T-helper 17 cell (primary cell): ENCODE results near the gene KLF16. TPM values are rescaled to one million over a fixed set of nuclear protein-coding genes. Genes with fewer than 3 reads are reported as not detected.

Source experiments
- ATAC-seq: fragments of 150-1000 bp; cut with Tn5 transposase; 2 replicates; pipeline ENCODE4 v1.10.0; 2021; ENCODE audit warnings: mild to moderate bottlenecking, moderate library complexity
- DNase-seq, 3 donors: peaks; one replicate each; pipeline versions ENCODE4 v3.0.0 to v3.0.0-alpha.2; 2020 to 2021
- H3K9me3 ChIP-seq: one replicate; pipeline ENCODE4 v1.7.0; 2013; ENCODE audit warnings: low read length, mild to moderate bottlenecking; ENCODE audit not compliant: control insufficient read depth, poor library complexity, severe bottlenecking
- H3K27ac Mint-ChIP-seq: one replicate; pipeline ENCODE4 v1.8.0; 2022; ENCODE audit warnings: mild to moderate bottlenecking, moderate library complexity, mixed read lengths
- H3K27me3 Mint-ChIP-seq: one replicate; pipeline ENCODE4 v1.8.0; 2022; ENCODE audit warnings: mixed read lengths
- H3K36me3 Mint-ChIP-seq: one replicate; pipeline ENCODE4 v1.8.0; 2022; ENCODE audit warnings: low read depth, mixed read lengths
- H3K4me1 Mint-ChIP-seq: one replicate; pipeline ENCODE4 v1.8.0; 2022; ENCODE audit warnings: mild to moderate bottlenecking, mixed read lengths
- H3K4me3 Mint-ChIP-seq: one replicate; pipeline ENCODE4 v1.8.0; 2022; ENCODE audit warnings: mild to moderate bottlenecking, moderate library complexity, mixed read lengths
- total RNA-seq, 4 donors: library from RNA in 2 of 4; stranded (reverse) in 2 of 4; gene quantifications; one replicate each; pipeline ENCODE4 v1.2.3 and lab custom pipeline; 2022 to 2026

Gene KLF16
- total RNA-seq (10 to 100 TPM; 37.9 to 46.5 TPM), total RNA-seq (lab: John Stamatoyannopoulos, UW) (14.4 to 38.4 reads per million in 2 donors)

DNA sequence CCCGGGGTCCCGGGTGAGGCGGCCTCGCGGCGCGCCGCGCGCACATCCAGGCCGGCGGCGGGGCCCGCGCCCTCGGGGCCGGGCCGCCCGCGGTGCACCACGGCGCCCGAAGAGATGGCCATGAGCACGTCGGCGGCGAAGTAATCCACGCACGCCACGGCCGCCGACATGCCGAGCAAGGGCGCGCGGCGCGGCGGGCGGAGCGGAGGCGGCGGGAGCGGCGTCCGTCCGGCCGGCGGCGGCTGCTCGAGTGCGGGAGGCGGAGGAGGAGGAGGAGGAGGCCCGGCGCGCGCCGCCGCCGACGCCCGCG lies at the start of gene KLF16:
TSS of gene KLF16 (minus strand) at position 252 of the 310 bp plus-strand sequence. CDS start at position 170, 82 bp downstream.
- Mint-ChIP-seq H3K4me1 (peaks cover 25% of the 10 kb centered on the region), H3K4me3 (peak within 1 kb of the TSS; percentile 98), H3K36me3 (no peaks in the 10 kb centered on the region), H3K27ac (peak within 1 kb of the TSS; percentile 96), H3K27me3 (no peaks in the 10 kb centered on the region)
- DNase-seq (no peak), ATAC-seq (no peak)
- no peaks in the 10 kb centered on the region for H3K9me3 ChIP-seq

DNA sequence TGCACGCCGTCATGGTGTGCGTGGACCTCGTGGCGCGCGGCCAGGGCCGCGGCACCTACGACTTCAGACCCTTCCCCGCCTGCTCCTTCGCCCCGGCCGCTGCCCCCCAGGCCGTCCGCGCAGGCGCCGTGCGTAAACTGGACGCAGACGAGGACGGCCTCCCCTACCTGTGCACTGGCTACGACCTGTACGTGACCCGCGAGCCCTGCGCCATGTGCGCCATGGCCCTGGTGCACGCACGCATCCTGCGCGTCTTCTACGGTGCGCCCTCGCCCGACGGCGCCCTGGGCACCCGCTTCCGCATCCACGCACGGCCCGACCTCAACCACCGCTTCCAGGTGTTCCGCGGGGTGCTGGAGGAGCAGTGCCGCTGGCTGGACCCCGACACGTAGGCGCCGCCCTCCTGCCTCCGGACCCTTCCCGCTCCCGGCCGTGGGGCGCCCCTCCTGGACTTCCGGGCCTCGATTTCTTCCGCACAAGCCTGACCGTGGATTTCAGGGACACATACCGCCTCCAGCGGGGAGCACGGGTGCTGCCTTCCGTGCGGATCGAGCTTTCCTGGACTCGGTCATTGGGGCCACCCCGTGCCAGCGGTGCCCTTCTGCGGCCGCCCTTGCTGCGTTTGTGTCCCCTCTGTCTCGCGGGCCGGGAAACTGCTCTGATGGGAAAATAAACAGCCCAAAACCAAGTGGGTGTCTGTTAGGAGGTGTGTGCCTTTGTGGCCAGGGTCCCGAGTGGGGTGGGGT lies 49.6 kb upstream of the KLF16 start:
- peaks cover 3% of the 10 kb centered on the region for H3K4me1 Mint-ChIP-seq
- no peaks in the 10 kb centered on the region for H3K9me3 ChIP-seq
- no peaks in the 10 kb centered on the region for H3K27me3 Mint-ChIP-seq
- ATAC-seq (no peak), DNase-seq (no peak)
- no peak overlapping the region for H3K4me3 Mint-ChIP-seq
- H3K36me3 Mint-ChIP-seq, result no peaks in the 10 kb centered on the region
- H3K27ac Mint-ChIP-seq, result no peak overlapping the region

DNA sequence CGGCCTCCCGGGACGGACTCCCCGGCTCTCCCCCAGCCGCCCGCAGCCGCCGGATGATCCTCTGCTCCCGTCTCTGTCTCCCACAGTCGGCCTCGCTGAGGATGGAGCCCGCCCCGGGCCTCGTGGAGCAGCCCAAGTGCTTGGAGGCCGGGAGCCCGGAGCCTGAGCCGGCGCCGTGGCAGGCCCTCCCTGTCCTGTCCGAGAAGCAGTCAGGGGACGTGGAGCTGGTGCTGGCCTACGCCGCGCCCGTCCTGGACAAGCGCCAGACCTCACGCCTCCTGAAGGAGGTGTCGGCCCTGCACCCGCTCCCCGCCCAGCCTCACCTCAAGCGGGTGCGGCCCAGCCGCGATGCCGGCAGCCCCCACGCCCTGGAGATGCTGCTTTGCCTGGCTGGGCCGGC lies 48.6 kb upstream of the KLF16 start:
- ATAC-seq (no peak), DNase-seq (no peak)
- H3K4me1 Mint-ChIP-seq, result peaks cover 3% of the 10 kb centered on the region
- no peak overlapping the region for H3K4me3 Mint-ChIP-seq
- no peak overlapping the region for H3K27ac Mint-ChIP-seq
- no peaks in the 10 kb centered on the region for H3K27me3 Mint-ChIP-seq
- no peaks in the 10 kb centered on the region for H3K36me3 Mint-ChIP-seq
- no peaks in the 10 kb centered on the region for H3K9me3 ChIP-seq

DNA sequence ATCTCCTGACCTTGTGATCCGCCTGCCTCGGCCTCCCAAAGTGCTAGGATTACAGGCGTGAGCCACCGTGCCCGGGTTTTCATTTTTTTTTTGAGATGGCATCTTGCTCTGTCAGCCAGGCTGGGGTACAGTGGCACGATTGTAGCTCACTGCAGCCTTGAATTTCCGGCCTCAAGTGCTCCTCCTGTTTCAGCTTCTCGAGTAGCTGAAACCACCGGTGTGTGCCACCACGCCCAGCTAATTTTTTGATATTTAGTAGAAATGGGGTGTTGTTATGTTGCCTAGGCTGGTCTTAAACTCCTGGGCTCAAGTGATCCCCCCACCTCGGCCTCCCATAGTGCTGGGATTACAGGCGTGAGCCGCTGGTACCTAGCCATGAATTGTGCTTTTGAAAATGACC lies 47.7 kb upstream of the KLF16 start:
- no peaks in the 10 kb centered on the region for H3K9me3 ChIP-seq
- Mint-ChIP-seq H3K4me1 (peaks cover 3% of the 10 kb centered on the region), H3K27me3 (no peaks in the 10 kb centered on the region), H3K27ac (no peak overlapping the region), H3K4me3 (no peak overlapping the region), H3K36me3 (no peaks in the 10 kb centered on the region)
- DNase-seq (no peak), ATAC-seq (no peak)

DNA sequence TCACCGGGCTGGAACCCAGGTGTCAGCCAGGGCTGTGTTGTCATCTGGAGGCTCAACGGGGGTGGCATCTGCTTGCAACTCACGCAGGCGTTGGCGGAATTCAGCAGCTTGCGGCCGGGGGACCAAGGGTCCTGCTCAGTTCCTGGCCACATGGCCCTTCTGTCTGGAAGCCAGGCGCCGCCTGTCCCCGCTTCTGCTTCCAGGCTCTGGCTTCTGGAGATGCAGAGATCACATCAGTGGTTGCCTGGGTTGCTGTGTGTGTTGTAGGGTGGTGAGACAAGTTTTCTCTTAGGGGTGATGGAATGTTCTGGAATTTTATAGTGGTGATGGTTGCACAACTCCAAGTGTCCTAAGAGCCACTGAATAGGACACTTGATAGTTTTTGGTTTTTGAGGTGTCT lies 46.8 kb upstream of the KLF16 start:
- DNase-seq, result no peak
- Mint-ChIP-seq H3K4me1 (peaks cover 8% of the 10 kb centered on the region), H3K27me3 (no peaks in the 10 kb centered on the region), H3K4me3 (no peak overlapping the region), H3K36me3 (no peaks in the 10 kb centered on the region), H3K27ac (peak overlapping the region; percentile 14)
- ATAC-seq, result no peak
- H3K9me3 ChIP-seq, result no peaks in the 10 kb centered on the region

DNA sequence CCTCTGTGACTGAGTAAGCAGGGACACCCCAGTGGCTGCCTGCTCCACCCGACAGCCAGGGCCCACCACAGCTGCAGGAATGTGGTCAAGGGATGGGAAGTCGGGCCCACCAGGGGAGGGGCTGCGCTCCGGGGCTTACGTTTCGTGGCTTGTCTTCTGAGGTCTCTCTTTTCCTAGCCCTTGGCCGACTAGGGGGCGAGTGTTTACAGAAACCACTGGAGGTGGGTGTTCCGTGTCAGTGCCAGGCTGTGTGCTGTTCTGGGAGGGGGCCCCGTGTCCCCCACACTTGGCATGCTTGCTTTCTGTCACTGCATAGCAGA lies 46.3 kb upstream of the KLF16 start:
- DNase-seq (no peak), ATAC-seq (no peak)
- Mint-ChIP-seq H3K27ac (peak overlapping the region; percentile 14), H3K36me3 (no peaks in the 10 kb centered on the region), H3K4me1 (peaks cover 8% of the 10 kb centered on the region), H3K4me3 (no peak overlapping the region), H3K27me3 (no peaks in the 10 kb centered on the region)
- no peaks in the 10 kb centered on the region for H3K9me3 ChIP-seq

DNA sequence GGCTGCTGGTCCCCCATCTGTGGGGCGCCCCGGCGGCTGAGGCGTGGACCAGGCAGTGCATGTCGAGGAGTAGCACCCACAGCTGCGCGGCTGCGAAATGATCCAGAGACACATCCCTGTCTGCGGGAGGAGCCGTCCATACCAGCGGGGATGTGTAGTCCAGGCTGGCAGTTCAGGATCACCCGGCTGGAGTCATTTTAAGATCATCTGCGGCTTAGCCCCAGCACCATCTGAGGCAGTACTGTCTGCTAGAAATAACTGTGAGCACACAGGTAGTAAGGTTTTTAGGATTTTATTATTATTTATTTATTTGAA lies 44.9 kb upstream of the KLF16 start:
- no peak for ATAC-seq
- DNase-seq, result no peak
- Mint-ChIP-seq H3K27ac (no peak overlapping the region), H3K27me3 (no peaks in the 10 kb centered on the region), H3K4me1 (peaks cover 12% of the 10 kb centered on the region), H3K36me3 (no peaks in the 10 kb centered on the region), H3K4me3 (no peak overlapping the region)
- H3K9me3 ChIP-seq, result no peaks in the 10 kb centered on the region

DNA sequence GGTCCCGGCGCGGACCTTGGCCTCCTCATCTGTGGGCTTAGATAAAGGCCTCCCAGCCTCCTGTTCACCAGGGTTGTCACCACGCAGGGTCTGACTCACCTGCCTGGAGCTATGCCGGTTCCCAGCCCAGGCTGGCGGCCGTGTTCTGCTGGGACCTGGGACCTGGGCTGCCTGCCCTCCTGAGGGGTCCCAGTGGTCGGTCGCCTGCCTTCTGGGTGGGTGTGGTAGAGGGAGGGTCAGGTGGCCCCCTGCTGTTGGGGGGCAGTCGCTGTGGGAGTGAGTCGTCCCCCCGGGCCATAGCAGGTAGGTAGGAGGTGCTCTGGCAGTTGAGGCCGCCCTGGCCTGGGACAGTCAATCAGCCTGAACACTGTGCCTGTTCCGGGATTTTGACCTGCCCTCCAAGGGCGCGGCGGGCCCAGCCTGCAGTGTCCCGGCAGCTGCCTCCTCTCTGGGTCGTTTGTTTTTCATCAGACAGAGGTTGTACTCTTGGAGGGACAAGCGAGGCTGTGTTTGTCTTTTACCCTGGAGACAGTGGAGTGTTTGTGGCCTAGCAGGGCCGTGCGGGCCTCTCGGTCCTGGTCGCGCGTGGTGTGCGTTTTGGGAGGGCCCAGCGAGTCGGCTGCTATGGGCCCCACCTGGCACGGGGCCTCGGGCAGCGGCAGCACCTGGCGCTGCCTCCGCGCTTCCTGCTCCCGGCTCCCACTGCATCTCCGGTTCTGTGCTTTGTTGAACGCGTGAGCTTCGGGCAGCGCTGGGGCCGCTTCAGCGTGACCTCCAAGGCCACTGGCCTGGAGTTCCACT lies 44.4 kb upstream of the KLF16 start:
- Mint-ChIP-seq H3K27ac (no peak overlapping the region), H3K27me3 (no peaks in the 10 kb centered on the region), H3K36me3 (no peaks in the 10 kb centered on the region), H3K4me3 (no peak overlapping the region), H3K4me1 (peaks cover 12% of the 10 kb centered on the region)
- ATAC-seq, result no peak
- no peak for DNase-seq
- H3K9me3 ChIP-seq, result no peaks in the 10 kb centered on the region

DNA sequence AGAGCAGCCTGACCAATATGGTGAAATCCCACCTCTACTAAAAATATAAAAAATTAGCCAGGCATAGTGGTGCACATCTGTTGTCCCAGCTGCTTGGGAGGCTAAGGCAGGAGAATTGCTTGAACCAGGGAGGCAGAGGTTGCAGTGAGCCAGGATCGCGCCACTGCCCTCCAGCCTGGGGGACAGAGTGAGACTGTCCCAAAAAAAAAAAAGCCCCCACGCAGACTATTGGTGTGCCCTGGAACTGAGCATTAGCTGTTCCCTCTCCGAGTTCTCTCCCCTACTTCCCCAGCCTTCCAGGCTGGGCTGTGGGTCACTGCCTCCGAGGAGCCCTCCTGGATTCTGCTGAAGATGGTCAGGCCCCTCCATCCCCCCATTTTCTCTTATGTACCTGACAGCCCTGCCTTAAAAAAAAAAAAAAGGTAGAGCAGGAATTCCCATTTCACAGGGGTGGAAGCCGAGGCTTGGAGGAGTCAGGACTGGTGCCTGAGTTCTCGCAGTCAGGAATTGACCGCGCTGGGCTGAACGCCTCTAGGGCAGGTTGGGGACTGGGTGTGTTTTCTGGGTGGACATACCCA lies 43.7 kb upstream of the KLF16 start:
- Mint-ChIP-seq H3K4me3 (no peak overlapping the region), H3K27me3 (no peaks in the 10 kb centered on the region), H3K27ac (no peak overlapping the region), H3K4me1 (peaks cover 12% of the 10 kb centered on the region), H3K36me3 (no peaks in the 10 kb centered on the region)
- no peaks in the 10 kb centered on the region for H3K9me3 ChIP-seq
- no peak for DNase-seq
- ATAC-seq, result no peak

DNA sequence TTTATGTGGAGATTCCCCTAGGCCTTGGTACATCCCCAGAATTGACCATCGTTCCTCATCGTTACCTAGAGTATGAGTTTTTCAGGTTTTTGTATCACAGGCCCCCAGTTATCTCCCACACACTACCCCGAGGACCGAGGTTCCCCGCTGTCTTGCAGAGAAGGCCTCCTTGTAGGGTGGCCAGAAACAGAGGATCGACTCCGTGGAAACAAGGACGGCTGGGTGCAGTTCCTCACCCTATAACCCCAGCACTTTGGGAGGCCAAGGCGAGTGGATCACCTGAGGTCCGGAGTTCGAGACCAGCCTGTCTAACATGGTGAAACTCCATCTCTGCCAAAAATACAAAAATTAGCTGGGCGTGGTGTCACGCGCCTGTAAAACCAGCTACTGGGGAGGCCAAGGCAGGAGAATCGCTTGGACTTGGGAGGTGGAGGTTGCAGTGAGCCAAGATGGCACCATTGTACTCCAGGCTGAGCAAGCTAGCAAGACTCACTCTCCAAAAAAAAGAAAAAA lies 42.5 kb upstream of the KLF16 start:
- DNase-seq, result no peak
- H3K4me1 Mint-ChIP-seq, result peaks cover 12% of the 10 kb centered on the region
- H3K4me3 Mint-ChIP-seq, result peak overlapping the region; percentile 94
- H3K36me3 Mint-ChIP-seq, result no peaks in the 10 kb centered on the region
- no peaks in the 10 kb centered on the region for H3K9me3 ChIP-seq
- H3K27me3 Mint-ChIP-seq, result no peaks in the 10 kb centered on the region
- H3K27ac Mint-ChIP-seq, result peak overlapping the region; percentile 83
- ATAC-seq, result no peak

DNA sequence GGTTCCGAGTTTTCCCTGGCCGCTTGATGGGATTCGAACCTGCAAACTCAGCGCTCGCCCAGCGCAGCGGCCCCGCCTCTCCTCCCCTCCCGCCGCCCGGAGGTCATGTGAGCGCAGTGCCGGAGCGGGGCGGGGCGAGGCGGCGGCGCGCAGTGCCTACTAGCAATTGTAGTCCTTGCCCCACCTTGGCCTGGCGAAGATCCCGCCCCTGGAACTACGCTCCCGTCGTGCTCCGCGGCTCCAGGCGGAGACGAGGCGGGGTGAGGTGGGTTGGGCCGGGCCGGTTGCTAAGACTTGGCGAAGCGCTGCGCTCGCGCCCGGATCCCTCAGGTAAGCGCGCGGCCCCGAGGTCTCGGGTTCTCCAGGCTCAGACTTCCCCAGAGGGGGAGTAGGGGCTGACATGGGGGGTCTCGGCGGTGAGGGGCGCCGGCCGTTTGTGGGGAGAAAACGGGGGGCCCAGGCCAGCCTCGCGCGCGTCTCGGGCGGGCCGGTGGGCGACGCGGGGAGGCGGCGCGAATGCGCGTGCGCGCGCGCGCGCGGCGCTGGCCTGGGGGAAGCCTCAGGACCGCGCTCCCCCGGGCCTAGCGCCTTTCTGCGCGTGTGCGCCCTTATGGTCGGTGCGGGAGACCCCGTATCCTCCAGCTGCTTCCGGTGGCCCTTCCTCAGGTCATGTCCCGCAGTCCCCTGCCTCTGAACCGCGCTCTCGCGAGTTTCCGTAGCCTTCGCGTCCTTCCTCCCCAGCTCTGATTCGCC lies 41.9 kb upstream of the KLF16 start, which contains the start of the genes ADAT3 and SCAMP4:
TSS of gene ADAT3 (plus strand) at position 290 of the 753 bp plus-strand sequence. CDS start 6,649 bp downstream, outside the sequence.
TSS of gene SCAMP4 (plus strand) at position 290 of the 753 bp plus-strand sequence. CDS start 9,621 bp downstream, outside the sequence.
- no peaks in the 10 kb centered on the region for H3K9me3 ChIP-seq
- Mint-ChIP-seq H3K36me3 (no peaks in the 10 kb centered on the region), H3K4me1 (peaks cover 11% of the 10 kb centered on the region), H3K27me3 (no peaks in the 10 kb centered on the region), H3K27ac (peak within 1 kb of the TSS; percentile 83), H3K4me3 (peak within 1 kb of the TSS; percentile 94)
- ATAC-seq (peak; percentile 99), DNase-seq (peak; percentile 93 to 97 (median 96))

DNA sequence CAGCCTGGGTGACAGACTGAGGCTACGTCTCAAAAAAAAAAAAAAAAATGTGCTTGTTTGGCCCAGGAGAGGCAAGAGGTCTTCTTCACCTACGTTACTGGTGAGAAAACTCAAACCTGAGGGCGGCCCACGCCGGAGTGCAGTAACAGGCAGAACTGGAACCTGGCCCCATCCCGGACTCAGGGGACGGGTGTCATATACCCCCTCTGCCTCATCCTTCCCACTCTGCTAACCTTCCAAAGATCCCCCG lies 41.4 kb upstream of the KLF16 start:
- H3K4me1 Mint-ChIP-seq, result peaks cover 9% of the 10 kb centered on the region

DNA sequence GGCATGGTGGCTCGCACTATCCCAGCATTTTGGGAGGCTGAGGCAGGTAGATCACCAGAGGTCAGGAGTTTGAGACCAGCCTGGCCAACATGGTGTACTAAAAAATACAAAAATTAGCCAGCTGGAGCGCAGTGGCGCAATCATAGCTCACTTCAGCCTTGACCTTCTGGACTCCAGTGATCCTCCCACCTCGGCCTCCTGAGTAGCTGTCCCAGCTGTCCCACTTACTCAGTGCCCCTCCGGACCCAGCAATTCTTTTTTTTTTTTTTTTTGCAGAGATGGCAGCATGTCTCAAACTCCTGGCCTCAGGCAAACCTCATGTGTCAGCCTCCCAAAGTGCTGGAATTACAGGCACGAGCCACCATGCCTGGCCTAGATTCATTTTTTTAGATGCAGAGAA lies 39.5 kb upstream of the KLF16 start:
- H3K36me3 Mint-ChIP-seq, result no peaks in the 10 kb centered on the region
- peaks cover 9% of the 10 kb centered on the region for H3K4me1 Mint-ChIP-seq
- DNase-seq (no peak), ATAC-seq (no peak)
- H3K27ac Mint-ChIP-seq, result no peak overlapping the region
- H3K4me3 Mint-ChIP-seq, result no peak overlapping the region
- no peaks in the 10 kb centered on the region for H3K9me3 ChIP-seq
- H3K27me3 Mint-ChIP-seq, result no peaks in the 10 kb centered on the region

More for the DNA sequence above, 41.4 kb upstream of the KLF16 start:
- H3K36me3 Mint-ChIP-seq, result no peaks in the 10 kb centered on the region
- no peaks in the 10 kb centered on the region for H3K27me3 Mint-ChIP-seq
- DNase-seq (no peak), ATAC-seq (no peak)
- H3K27ac Mint-ChIP-seq, result peak overlapping the region; percentile 83
- H3K4me3 Mint-ChIP-seq, result peak overlapping the region; percentile 49
- no peaks in the 10 kb centered on the region for H3K9me3 ChIP-seq
